MCF 10A (cell line): ENCODE results near the gene BMX. TPM values are rescaled to one million over a fixed set of nuclear protein-coding genes. Genes with fewer than 3 reads are reported as not detected.
A peak's percentile ranks its signal among the peaks of the same experiment; 100 is the strongest.

Source experiments
- BruUV-seq: library from RNA; stranded (reverse); fragments of 400-500 nt; replicated peaks from 2 replicates; lab custom pipeline; 2021; lab: Mats Ljungman, UMichigan
- CTCF ChIA-PET: fragments of 300-600 bp; sonication (Branson Sonifier 250); formaldehyde crosslinking; extraction: SDS; loops from one replicate; lab custom pipeline; 2021; ENCODE audit warnings: antibody characterized with exemption, inconsistent platforms; lab: Yijun Ruan, JAX
- POLR2A ChIA-PET: fragments of 300-600, 350-650 bp; sonication (Branson Sonifier 250); formaldehyde crosslinking; extraction: SDS; loops from one replicate; lab custom pipeline; 2020; ENCODE audit warnings: antibody characterized with exemption, inconsistent platforms; lab: Yijun Ruan, JAX
- DNase-seq: peaks from one replicate; pipeline ENCODE4 v3.0.0-alpha.2; 2018; ENCODE audit not compliant: unreplicated experiment
- H3K27ac Mint-ChIP-seq: one replicate; pipeline ENCODE4 v1.8.0; 2022; ENCODE audit warnings: mild to moderate bottlenecking, low read depth, mixed read lengths; ENCODE audit not compliant: unreplicated experiment
- H3K27me3 Mint-ChIP-seq: one replicate; pipeline ENCODE4 v1.8.0; 2022; ENCODE audit warnings: mixed read lengths; ENCODE audit not compliant: insufficient read depth, unreplicated experiment
- H3K36me3 Mint-ChIP-seq: one replicate; pipeline ENCODE4 v1.8.0; 2022; ENCODE audit warnings: mild to moderate bottlenecking, moderate library complexity, mixed read lengths; ENCODE audit not compliant: insufficient read depth, unreplicated experiment
- H3K4me1 Mint-ChIP-seq: one replicate; pipeline ENCODE4 v1.8.0; 2022; ENCODE audit warnings: mixed read lengths; ENCODE audit not compliant: insufficient read depth, unreplicated experiment
- H3K4me3 Mint-ChIP-seq: one replicate; pipeline ENCODE4 v1.8.0; 2022; ENCODE audit warnings: mild to moderate bottlenecking, moderate library complexity, mixed read lengths; ENCODE audit not compliant: unreplicated experiment
- H3K9me3 Mint-ChIP-seq: one replicate; pipeline ENCODE4 v1.8.0; 2022; ENCODE audit warnings: mixed read lengths; ENCODE audit not compliant: unreplicated experiment
- CTCF ChIP-seq: fragments of 200-600 bp; IDR thresholded peaks from one replicate; pipeline ENCODE4 v1.8.0; 2022; ENCODE audit warnings: antibody characterized with exemption, mild to moderate bottlenecking; ENCODE audit not compliant: unreplicated experiment
- intact Hi-C: fragments of 100-400 bp; cut with micrococcal nuclease; formaldehyde crosslinking; loops from 2 replicates; pipeline ENCODE4 v1.14.1; 2022
- total RNA-seq: library from RNA; stranded (reverse); gene quantifications from 2 replicates; pipeline ENCODE4 v1.2.3, GENCODE V29; 2022

Gene BMX
- total RNA-seq, 1 experiment from 2014 or later = not detected

GRCh38 chrX:15525664-15526416 is 25.2 kb downstream of the BMX start:
- H3K9me3 Mint-ChIP-seq = no peaks in the 10 kb centered on the region
- no peak for TF ChIP-seq CTCF
- H3K36me3 Mint-ChIP-seq = no peaks in the 10 kb centered on the region
- peak; percentile 12 for DNase-seq
- H3K27ac Mint-ChIP-seq = no peak overlapping the region
- H3K27me3 Mint-ChIP-seq = peaks cover 53% of the 10 kb centered on the region
- CTCF ChIA-PET = interaction anchor here (1.3 kb wide), 1 partner anchor 39 kb away, joined by 3 read pairs; no protein-coding TSS in a partner anchor
- intact Hi-C loops = no loop called here
- H3K4me1 Mint-ChIP-seq = no peaks in the 10 kb centered on the region
- POLR2A ChIA-PET = interaction anchor here (0.7 kb wide), 1 partner anchor 13 kb away, joined by 5 read pairs; no protein-coding TSS in a partner anchor
- H3K4me3 Mint-ChIP-seq = no peak overlapping the region
- BruUV-seq = no TSS peak

- Mint-ChIP-seq H3K27ac (no peak overlapping the region), H3K27me3 (peaks cover 56% of the 10 kb centered on the region), H3K36me3 (no peaks in the 10 kb centered on the region), H3K4me3 (no peak overlapping the region), H3K9me3 (no peaks in the 10 kb centered on the region), H3K4me1 (no peaks in the 10 kb centered on the region)
- DNase-seq = no peak
- ChIA-PET POLR2A (interaction anchor here (0.6 kb wide), 1 partner anchor 247 kb away, joined by 4 read pairs; no protein-coding TSS in a partner anchor), CTCF (interaction anchor here (0.7 to 1.0 kb wide), 3 partner anchors 10 to 1142 kb away, joined by 3 read pairs; no protein-coding TSS in a partner anchor)
- no peak for TF ChIP-seq CTCF
- intact Hi-C loops = no loop called here
- BruUV-seq = no TSS peak
These were observed 28.6 kb downstream of the BMX start for GRCh38 chrX:15529165-15529564.

- ChIA-PET POLR2A (no interaction called here), CTCF (no interaction called here)
- BruUV-seq = no TSS peak
- Mint-ChIP-seq H3K36me3 (no peaks in the 10 kb centered on the region), H3K27me3 (peaks cover 58% of the 10 kb centered on the region), H3K4me3 (no peak overlapping the region), H3K27ac (no peak overlapping the region), H3K4me1 (no peaks in the 10 kb centered on the region), H3K9me3 (no peaks in the 10 kb centered on the region)
- intact Hi-C loops = no loop called here
- no peak for DNase-seq
- no peak for TF ChIP-seq CTCF
These were observed 29.7 kb downstream of the BMX start for GRCh38 chrX:15530318-15530717.

- Mint-ChIP-seq H3K36me3 (no peaks in the 10 kb centered on the region), H3K27ac (no peak overlapping the region), H3K9me3 (no peaks in the 10 kb centered on the region), H3K27me3 (peaks cover 39% of the 10 kb centered on the region), H3K4me3 (no peak overlapping the region), H3K4me1 (no peaks in the 10 kb centered on the region)
- CTCF ChIA-PET = no interaction called here
- POLR2A ChIA-PET = no interaction called here
- intact Hi-C loops = no loop called here
- no peak for TF ChIP-seq CTCF
- no peak for DNase-seq
- no TSS peak for BruUV-seq
These were observed 46.1 kb downstream of the BMX start for GRCh38 chrX:15546745-15547144.
